DND-41 (cell line): ENCODE measurements around the gene CCHCR1.

ENCODE experiments used
- ATAC-seq: fragments of 200-7000 bp; cut with Tn5 transposase; 3 replicates; pipeline ENCODE4 v1.9.1; 2021; ENCODE audit warnings: low read depth; ENCODE audit not compliant: insufficient read depth
- DNase-seq: peaks from one replicate; pipeline ENCODE4 v3.0.0-alpha.2; 2020
- H2AFZ ChIP-seq: 2 replicates; pipeline ENCODE4 v1.6.0; 2012; ENCODE audit warnings: low read depth, low read length
- H3K27ac ChIP-seq: 2 replicates; pipeline ENCODE4 v1.5.1; 2012; ENCODE audit warnings: low read length, inconsistent platforms
- H3K27me3 ChIP-seq: fragments of 200-600 bp; sonication (generic); 2 replicates; pipeline ENCODE4 v1.6.0; 2012; ENCODE audit warnings: low read length, mild to moderate bottlenecking, inconsistent platforms; ENCODE audit not compliant: insufficient read depth, poor library complexity
- H3K36me3 ChIP-seq: 2 replicates; pipeline ENCODE4 v1.5.1; 2012; ENCODE audit warnings: low read length, inconsistent platforms; ENCODE audit not compliant: insufficient read depth
- H3K4me1 ChIP-seq: 2 replicates; pipeline ENCODE4 v1.5.1; 2012; ENCODE audit warnings: mild to moderate bottlenecking, low read length; ENCODE audit not compliant: insufficient read depth
- H3K4me2 ChIP-seq: 2 replicates; pipeline ENCODE4 v1.6.0; 2012; ENCODE audit warnings: mild to moderate bottlenecking, moderate library complexity, low read length, inconsistent platforms; ENCODE audit not compliant: insufficient read depth
- H3K4me3 ChIP-seq, 2 experiments: fragments of 200-600 bp in 1 of 2; shearing (Covaris generic) in 1 of 2; 2 replicates each; pipeline ENCODE4 v1.5.1; 2012 to 2016; ENCODE audit warnings: inconsistent platforms in 2 of 2, low read length in 2 of 2, mild to moderate bottlenecking in 2 of 2, low read depth in 1 of 2, moderate library complexity in 1 of 2
- H3K79me2 ChIP-seq: 2 replicates; pipeline ENCODE4 v1.6.0; 2012; ENCODE audit warnings: low read length, inconsistent platforms; ENCODE audit not compliant: insufficient read depth
- H3K9ac ChIP-seq: 2 replicates; pipeline ENCODE4 v1.6.0; 2012; ENCODE audit warnings: low read depth, mild to moderate bottlenecking, inconsistent platforms, low read length, moderate library complexity
- H3K9me3 ChIP-seq: 2 replicates; pipeline ENCODE4 v1.5.1; 2012; ENCODE audit warnings: low read length, moderate library complexity, mild to moderate bottlenecking, inconsistent platforms; ENCODE audit not compliant: insufficient read depth, severe bottlenecking
- H4K20me1 ChIP-seq: 2 replicates; pipeline ENCODE4 v1.6.0; 2012; ENCODE audit warnings: low read length; ENCODE audit not compliant: insufficient read depth
- CTCF ChIP-seq: IDR thresholded peaks from 2 replicates; pipeline ENCODE4 v1.5.1; 2012; ENCODE audit warnings: borderline replicate concordance, low read length, moderate library complexity, mild to moderate bottlenecking; ENCODE audit not compliant: poor library complexity, severe bottlenecking; ENCODE audit errors: extremely low read depth
- EZH2 ChIP-seq: IDR thresholded peaks from 3 replicates; pipeline ENCODE4 v1.6.1; 2012; ENCODE audit warnings: borderline replicate concordance, low read depth, mild to moderate bottlenecking, moderate library complexity, low read length, inconsistent platforms; ENCODE audit not compliant: severe bottlenecking

Gene CCHCR1

GRCh38 chr6:31116661-31117385, 40.8 kb downstream of the CCHCR1 start:
- Histone ChIP-seq H3K4me3 (no peak overlapping the region), H3K9ac (no peak overlapping the region), H3K36me3 (no peaks in the 10 kb centered on the region), H3K9me3 (no peaks in the 10 kb centered on the region), H4K20me1 (no peaks in the 10 kb centered on the region), H3K4me1 (no peaks in the 10 kb centered on the region), H3K4me2 (no peak overlapping the region), H2AFZ (no peak overlapping the region), H3K27ac (no peak overlapping the region), H3K27me3 (peaks cover 41% of the 10 kb centered on the region), H3K79me2 (no peaks in the 10 kb centered on the region)
- ATAC-seq (no peak), DNase-seq (no peak)
- TF ChIP-seq CTCF: no peak

- H3K79me2 ChIP-seq: no peaks in the 10 kb centered on the region
- H3K9me3 ChIP-seq: no peaks in the 10 kb centered on the region
- ATAC-seq (no peak), DNase-seq (no peak)
- H2AFZ ChIP-seq: no peak overlapping the region
- H3K27ac ChIP-seq: no peak overlapping the region
- H3K4me2 ChIP-seq: no peak overlapping the region
- no peaks in the 10 kb centered on the region for H4K20me1 ChIP-seq
- no peak overlapping the region for H3K4me3 ChIP-seq
- no peak overlapping the region for H3K9ac ChIP-seq
- H3K27me3 ChIP-seq: peaks cover 45% of the 10 kb centered on the region
- no peak for TF ChIP-seq CTCF
- no peak for TF ChIP-seq EZH2
- H3K36me3 ChIP-seq: no peaks in the 10 kb centered on the region
- no peaks in the 10 kb centered on the region for H3K4me1 ChIP-seq
Observed at GRCh38 chr6:31115941-31116560, 41.6 kb downstream of the CCHCR1 start.

- DNase-seq (no peak), ATAC-seq (no peak)
- H3K9ac ChIP-seq: no peak overlapping the region
- no peaks in the 10 kb centered on the region for H3K9me3 ChIP-seq
- H3K27ac ChIP-seq: no peak overlapping the region
- no peaks in the 10 kb centered on the region for H3K36me3 ChIP-seq
- TF ChIP-seq EZH2 (no peak), CTCF (peak; percentile 22)
- no peak overlapping the region for H3K4me2 ChIP-seq
- peaks cover 54% of the 10 kb centered on the region for H3K27me3 ChIP-seq
- no peaks in the 10 kb centered on the region for H4K20me1 ChIP-seq
- H2AFZ ChIP-seq: no peak overlapping the region
- no peaks in the 10 kb centered on the region for H3K79me2 ChIP-seq
- H3K4me1 ChIP-seq: no peaks in the 10 kb centered on the region
- H3K4me3 ChIP-seq: no peak overlapping the region
Observed at GRCh38 chr6:31114970-31115849, 42.4 kb downstream of the CCHCR1 start.
